ENCODE measurements around the gene NEURL2.
A peak's percentile ranks its signal among the peaks of the same experiment; 100 is the strongest.
"Not testable (repeated sequence)": the region's sequence is repeated elsewhere in the genome, so short reads cannot be mapped to it uniquely, and the experiment has no call there.

Gene NEURL2

DNA sequence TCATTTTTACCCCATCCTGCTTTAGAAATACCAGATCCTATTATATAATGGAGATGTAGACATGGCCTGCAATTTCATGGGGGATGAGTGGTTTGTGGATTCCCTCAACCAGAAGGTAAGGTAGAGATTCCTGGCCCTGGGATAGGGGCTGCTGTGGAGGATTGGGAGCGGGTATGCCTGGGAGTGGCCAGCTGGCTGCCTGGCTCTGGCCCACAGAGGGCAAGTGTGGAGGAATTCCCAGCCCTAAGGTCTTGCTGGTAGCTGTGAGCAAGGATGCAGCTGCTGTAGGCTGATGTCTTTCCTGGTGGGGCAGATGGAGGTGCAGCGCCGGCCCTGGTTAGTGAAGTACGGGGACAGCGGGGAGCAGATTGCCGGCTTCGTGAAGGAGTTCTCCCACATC is 6.7 kb upstream of the NEURL2 start:
- DNase-seq: no peak

DNA sequence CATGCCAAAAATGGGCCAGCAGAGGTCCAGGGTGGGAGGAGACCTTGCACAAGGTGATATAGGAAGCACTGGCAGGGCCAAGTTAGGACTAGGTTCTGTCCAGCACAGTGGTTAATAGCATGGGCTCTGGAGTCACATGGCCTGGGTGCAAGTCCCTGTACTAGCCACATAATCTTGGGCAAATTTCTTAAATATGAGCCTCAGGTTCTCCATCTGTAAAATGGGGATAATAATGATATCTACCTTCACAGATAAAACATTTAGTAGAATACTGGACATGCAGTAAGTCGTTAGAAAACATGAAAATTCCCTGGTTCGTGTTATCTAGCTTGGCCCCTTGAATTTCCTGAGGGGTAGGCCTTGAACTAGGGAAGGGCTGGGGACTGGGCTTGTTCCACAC is 6.3 kb upstream of the NEURL2 start:
- DNase-seq: no peak

DNA sequence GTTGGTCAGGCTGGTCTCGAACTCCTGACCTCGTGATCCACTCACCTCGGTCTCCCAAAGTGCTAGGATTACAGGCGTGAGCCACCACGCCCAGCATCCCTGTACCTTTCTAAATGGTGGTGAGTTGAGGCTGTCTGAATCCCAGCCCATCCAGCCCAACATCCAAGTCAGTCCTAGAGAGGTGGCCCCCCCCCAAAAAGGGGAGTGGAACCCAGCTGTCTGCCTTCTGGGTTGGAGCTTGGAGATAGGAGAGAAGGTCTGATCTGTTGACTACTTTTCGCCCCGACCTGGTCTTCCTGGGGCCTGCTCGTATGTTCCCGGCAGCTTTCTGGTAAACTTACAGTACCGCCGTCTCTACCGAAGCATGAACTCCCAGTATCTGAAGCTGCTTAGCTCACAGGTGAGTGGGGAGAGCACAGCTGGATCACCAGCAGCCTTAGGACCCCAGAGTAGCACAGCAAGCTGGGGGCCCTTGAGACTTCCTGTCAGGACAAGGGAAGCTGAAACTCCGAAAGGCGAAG is 5.7 kb upstream of the NEURL2 start:
- DNase-seq: no peak

DNA sequence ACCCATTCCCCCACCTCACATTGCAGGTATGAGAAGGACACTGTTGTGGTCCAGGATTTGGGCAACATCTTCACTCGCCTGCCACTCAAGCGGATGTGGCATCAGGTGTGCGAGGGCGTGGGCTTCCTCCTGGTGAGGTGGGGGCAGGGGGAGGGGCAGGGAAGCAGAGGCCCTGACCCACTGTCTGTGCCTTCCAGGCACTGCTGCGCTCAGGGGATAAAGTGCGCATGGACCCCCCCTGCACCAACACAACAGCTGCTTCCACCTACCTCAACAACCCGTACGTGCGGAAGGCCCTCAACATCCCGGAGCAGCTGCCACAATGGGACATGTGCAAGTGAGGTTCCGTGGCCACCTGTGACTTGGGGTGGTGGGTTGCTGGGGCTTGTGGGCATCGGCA is 3.8 kb upstream of the NEURL2 start:
- no peak for DNase-seq

DNA sequence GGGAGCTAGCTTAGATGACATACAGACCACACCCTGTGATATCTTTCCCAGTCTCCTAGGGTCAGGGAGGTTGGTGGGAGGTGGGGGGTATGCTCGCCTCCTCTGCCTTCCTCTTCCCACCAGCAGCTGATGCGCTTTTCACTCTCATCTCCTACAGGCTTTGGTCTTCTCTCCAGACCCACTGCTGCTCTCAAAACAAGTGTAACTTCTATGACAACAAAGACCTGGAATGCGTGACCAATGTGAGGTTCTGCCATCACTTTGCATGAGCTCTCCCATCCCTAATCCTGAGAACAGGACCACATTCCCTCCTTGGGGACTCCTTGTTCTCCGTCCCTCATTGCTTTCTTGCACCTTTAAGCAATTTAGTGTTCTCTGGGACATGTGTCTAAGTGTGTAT is 2.8 kb upstream of the NEURL2 start:
- no peak for DNase-seq

DNA sequence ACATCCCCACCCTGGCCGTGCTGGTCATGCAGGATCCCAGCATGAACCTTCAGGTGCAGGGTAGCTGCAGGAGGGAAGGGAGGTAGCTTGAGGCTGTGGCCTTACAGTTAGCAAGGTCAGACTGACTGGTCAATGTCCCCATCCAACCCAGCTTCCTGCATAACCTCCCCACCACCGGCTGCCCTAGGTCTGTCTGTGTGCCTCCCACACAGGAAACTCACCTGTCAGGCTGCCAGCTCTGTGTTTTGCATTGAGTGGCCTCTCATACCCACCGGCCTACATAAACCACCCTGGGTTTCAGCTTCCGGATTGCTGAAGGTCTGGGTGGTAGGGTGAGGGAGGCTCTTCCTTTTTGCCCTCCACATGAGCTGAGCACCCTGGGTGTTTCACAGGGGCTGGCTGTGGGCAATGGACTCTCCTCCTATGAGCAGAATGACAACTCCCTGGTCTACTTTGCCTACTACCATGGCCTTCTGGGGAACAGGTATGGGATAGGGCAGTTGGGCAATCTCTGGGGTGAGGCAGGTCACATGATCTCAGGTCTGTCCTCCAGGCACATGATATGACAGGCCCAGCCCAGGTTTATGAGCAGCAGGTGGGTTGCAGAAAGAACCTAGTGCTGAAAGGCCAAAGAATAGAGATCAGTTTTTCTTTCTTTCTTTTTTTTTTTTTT is 2.0 kb upstream of the NEURL2 start:
- no peak for DNase-seq

DNA sequence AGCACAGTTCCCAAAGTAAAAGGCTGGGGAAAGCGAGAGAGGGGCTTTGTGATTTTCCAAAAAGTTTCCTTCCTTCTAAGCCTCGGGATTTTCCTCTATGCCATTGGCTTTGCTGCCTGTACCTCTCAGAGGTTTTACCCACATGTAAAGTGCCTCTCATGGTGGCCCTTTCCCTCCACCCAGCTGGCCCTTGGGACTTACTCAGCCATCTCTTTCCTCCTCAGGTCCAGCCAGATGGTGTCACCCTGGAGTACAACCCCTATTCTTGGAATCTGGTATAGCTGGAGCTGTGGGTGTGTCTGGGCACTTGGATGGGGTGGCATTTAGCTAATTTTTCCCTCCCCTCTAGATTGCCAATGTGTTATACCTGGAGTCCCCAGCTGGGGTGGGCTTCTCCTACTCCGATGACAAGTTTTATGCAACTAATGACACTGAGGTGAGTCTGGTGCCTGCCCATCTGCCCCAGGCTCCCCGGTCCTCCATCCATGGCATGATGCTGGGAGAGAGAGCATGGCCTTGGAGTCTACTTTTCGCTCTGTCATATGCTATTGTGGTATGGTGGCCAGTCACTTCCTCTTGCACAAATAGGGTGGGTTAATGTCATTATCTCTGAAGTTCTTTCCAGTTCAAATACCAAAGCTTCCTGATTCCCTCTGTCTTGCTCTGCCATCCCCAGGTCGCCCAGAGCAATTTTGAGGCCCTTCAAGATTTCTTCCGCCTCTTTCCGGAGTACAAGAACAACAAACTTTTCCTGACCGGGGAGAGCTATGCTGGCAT is 1.2 kb upstream of the NEURL2 start:
- no peak for DNase-seq

DNA sequence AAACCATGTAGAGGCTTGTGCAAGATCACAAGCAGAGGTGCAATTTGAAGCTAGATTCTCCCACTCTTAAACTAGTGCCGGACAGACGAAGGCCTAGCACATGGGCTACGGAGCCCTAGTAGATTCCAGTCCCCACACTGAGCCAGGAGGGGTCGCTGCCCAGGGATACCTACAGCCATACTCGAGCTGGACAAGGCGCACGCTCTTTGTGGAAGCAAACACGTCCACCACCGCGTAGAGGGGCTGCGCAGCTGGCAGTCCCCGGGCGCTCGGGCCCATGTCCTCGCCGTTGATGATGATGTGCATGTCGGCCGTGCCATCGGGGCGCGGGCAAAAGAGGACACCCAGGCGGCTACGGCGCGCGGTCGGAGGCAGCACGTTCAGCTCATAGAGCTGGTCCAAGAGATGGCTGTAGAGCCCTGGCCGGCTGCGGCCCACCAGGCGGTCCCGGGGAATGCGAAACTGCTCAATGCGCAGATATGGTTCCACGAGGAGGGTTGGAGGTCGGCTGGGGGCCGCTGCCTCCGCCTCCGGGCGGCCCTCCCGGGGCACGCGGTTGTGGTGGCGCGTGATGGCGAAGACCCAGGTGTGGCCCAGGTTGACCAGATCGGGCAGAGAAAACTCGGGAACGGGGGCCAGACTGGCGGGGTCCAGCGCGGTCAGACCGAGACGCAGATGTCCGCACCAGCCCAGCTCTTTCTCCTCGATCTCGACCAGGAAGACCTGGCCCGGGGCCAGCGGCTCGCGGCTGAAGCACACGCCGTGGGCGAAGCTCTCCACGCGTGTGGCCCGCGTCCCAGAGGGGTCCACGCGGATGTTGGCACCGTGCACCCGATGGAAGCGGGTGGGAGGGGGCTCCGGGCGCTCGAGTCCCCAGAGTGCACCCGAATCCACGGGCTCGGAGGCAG is 677 bp downstream of the NEURL2 start:
- DNase-seq: peak; percentile 92

DNA sequence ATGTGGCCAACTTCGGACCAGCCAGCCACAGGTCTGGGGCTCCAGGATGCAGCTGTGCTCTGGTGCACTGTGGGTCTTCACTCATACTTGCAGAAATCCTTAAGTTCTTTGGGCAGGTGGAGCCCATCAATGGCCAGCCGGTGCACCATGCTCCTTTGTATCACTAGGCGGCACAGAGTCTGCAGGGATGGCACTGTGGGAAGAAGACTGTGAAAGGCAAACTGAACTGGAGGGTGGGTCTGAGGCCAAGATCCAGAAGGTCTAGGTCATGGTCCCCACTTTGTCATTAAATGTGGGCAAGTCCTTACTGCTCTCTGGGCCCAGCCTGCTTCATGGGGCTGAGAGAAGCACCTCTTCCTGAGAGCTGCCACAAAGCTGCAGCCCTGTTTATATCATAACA is 2.3 kb downstream of the NEURL2 start:
- DNase-seq: no peak

DNA sequence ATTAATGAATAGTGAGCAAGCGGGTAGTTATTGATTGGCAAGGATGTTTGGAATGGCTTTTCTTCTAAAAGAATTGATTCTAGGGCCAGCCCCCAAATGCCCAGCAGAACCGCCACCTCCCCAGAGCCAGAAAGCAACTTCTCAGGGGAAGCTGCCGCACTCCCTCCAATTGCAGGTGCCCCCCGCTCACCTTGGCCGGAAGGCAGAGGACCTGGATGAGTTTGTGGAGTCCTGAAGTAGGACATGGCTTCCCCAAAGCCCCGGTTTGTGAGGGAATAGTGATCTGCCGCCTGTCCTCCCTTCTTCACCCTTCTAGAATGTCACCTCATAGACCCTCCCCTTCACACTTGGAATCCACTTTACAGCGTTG is 3.7 kb downstream of the NEURL2 start, which contains the start of gene SPATA25:
SPATA25 (minus strand) TSS at position 277 of the 370 bp plus-strand sequence; CDS start at position 245, 32 bp downstream.
- DNase-seq: no peak

DNA sequence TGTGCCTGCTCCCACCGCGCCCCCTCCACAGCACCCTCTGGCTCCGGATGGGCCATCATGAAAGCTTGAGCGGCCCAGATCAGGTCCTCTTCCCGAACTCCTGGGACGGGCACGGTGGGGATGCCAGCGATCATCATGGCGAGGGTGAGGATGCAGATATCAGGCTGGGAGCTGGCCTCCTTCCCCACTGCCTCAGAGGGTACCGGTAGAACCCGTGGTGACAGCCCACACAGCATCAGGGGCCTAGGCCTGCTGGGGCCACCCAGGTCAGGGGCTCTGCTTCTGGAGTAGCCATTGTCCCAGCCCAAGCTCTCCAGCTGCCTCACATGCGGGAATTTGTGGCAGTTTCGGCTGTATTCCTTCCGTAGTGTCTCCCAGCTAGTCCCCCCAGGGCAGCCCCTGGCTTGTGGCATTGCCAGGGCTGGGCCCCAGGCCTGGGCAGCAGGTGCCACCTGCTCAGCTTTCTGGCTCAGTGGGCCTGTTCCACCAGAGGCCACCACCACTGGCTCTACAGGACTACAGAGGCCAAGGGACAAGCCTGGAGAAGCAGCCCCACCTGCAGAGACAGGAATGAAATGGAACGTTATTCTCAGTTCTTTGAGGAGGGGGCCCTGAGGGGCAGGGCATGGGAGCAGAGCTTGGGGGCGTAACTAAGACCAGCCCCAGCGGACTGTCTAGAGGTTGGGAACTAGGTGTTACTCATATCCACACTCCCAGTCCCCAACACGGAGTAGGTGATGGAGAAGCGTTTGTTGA is 4.2 kb downstream of the NEURL2 start:
- DNase-seq: no peak

DNA sequence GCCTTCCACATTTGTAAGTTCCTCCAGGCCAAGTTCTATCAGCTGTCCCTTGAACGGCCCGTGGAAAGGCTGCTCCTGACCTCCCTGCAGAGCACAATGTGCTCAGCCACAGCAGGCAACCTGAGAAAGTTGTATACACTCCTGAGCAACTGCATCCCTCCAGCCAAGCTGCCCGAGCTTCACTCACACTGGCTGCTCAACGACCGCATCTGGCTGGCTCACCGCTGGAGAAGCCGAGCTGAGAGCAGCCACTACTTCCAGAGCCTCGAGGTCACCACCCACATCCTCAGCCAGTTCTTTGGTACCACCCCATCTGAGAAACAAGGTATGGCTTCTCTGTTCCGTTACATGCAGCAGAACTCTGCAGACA is 7.9 kb downstream of the NEURL2 start:
- DNase-seq: no peak

DNA sequence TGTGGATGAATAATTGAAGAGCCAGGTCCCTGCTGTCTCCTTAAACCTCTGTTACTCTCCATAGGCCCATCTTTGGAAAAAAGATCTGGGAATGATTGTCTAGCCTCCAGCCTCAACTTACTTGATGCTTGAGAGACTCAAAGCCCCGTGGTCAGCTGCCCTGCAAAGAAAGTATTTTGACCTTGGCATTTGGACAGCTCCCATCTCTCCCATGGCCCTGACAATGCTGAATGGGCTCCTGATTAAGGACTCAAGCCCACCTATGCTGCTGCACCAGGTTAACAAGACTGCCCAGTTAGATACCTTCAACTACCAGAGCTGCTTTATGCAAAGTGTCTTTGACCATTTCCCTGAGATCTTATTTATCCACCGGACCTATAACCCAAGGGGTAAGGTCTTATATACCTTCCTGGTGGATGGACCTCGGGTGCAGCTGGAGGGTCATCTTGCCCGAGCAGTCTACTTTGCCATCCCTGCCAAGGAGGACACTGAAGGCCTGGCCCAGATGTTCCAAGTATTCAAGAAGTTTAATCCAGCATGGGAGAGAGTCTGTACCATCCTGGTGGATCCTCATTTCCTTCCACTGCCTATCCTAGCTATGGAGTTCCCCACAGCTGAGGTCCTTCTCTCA is 8.4 kb downstream of the NEURL2 start:
- no peak for DNase-seq

DNA sequence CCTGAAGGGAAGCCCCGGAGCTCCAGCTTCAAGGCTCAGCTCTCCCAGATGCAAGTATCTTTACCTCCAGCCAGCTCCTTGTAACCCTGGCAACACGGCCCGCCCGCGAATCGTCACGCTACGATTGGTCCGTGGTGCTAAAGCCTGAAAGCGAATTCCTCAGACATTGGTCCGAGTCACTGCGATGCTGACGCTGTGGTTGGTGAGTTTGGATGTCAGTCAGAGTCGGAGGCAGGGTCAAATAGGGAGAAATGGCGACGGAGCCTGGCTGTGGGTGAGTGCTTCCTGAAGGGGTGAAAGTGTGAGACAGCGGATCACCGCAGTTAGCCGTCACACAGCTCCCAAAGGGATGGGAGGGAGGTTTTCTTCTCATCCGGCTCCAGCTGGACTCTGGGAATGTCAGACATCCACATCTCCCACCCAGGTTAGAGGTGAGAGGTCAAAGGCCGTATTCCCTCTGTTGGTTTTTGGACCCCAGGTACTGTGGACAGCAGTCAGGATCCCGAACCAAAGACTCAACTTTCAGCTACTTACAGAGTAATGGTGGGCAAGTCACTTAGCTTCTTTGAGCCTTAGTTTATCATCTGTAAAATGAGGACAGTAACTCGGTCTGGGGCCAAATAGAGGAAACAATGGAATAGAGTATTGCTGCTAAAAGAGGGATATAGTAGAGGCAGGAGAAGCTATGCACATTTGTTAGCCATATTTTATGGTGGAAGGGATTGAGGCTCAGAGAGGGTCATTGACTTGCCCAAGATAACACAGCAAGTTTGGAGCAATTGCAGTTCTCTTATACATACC is 9.8 kb downstream of the NEURL2 start, which contains the start of gene ZSWIM1:
ZSWIM1 (plus strand) TSS at position 240 of the 801 bp plus-strand sequence. CDS start 1,366 bp downstream, outside the sequence.
- peak; percentile 100 for DNase-seq

DNA sequence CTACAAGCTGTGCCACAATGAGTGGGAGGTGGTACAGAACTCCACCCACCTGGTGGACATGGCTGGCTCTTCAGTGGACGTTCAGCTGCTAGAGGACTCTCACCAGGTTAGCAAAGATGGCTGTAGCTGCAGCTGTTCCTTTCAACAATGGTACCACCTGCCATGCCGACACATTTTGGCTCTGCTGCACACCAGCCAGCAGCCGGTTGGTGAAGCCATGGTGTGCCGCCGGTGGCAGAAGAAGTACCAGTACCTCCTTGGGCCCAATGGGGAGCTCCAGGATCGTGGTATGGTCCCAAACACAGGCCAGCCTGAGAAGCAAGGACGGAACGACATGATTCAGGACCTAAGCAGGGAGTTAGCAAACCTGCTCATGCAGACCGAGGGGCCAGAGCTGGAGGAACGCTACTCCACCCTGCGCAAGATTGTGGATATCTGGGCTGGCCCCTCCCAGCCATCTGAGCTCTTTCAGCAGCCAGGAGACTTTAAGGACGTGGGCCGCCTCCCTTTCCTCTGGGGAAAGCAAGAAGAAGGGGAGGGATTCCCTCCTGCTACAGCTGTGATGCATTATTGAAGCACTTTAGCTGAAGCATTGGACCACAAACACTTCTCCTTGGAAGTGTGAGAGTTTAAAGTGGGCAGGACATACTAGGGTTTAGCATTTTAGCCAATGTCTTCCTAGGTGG is 12.8 kb downstream of the NEURL2 start:
- DNase-seq: no peak

DNA sequence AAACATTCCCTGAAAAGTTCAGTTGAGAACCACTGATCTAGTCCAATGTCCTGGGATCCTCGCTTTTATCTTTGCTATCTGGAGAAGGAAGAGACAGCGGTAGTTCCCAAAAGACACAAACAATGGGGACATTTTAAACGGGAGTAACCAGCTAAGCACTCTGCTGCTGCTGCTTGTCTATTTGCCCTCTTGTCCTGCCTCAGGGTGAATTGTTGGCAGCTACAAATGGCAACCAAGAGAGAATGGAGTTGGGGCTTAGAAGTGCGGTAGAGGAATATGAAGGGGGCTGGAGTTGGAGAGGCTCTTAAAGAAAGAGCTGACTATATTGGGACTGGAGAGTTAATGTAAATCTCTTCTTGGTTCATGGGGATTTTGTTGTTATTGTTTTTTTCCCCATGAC is 16.4 kb downstream of the NEURL2 start:
- DNase-seq: no peak

DNA sequence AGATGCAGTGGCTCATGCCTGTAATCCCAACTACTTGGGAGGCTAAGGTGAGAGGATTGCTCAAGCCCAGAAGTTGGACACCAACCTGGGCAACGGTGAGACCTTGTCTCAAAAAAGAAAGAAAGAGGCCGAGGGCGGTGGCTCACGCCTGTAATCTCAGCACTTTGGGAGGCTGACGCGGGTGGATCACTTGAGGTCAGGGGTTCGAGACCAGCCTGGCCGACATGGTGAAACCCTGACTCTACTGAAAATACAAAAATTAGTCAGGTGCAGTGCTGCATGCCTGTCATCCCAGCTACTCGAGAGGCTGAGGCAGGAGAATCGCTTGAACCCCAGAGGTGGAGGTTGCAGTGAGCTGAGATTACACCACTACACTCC is 16.9 kb downstream of the NEURL2 start:
- not testable (repeated sequence) for DNase-seq

DNA sequence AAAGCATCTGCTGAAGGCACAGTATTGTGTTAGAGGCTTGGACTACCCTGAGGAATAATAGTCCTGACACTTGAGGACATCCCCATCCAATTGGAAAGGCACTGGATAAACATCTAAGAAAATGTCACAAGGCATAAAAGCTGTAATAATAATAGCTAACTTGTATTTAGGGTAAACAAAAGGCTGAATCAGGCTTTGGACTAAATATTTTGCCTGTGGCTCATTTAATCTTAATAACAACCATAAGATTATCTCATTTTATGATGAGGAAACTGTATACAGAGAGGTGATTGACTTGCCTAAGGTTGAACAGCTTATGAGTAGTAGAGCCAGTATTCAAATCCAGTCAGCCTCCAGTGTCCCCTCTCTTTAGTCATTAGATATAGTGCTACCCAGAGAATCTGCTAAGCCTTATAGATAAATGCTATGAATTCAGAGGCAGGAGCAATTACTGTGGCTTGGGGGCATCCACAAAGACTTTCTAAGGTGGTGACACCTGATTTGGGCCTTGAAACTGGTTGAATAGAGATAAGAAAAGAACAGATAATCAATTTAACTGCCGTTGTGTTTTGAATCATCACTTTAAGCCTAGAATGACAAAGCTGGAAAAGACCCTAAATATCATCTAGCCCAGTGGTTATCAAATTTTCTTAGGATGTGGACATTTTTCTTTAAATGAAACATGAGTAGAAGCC is 17.5 kb downstream of the NEURL2 start:
- no peak for DNase-seq

DNA sequence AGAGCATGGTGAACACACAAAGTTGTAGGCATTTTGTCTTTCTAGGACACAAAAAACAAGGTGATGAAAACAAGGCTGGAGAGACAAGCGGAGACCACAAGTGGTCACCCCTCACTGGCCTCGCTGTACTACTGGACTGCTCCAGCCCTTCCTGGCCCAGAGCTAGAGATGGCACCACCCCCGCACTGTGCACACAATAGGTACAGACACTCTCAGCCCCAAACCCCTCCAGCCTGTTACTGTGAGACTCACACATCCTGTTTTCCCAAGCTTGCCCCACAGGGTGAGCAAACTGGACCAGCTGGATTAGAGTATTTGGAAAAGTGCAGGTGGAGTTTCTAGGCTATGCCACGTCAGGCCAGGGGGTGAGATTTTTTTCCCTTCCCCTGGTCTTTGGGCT is 18.4 kb downstream of the NEURL2 start:
- DNase-seq: no peak

DNA sequence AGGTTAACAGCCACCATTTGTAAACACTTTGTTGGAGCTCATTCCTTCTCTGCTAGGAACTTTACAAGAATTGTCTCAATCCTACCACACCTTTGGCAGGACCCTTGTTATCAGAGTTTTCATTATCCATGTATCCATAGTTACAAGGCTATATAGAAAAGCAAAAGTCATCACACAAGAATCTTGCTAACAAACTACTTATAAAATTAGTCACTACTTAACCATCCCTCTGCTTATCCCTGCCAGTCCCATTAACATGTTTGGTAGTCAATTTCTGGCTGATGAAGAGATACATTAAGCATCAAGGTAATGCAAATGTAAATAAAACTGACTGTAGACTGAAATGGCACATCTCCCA is 23.2 kb downstream of the NEURL2 start:
- no peak for DNase-seq

All from right hindlimb (tissue), 1 donor.